ENCODE measurements around the gene SPARC. TPM values are rescaled to one million over a fixed set of nuclear protein-coding genes. Genes with fewer than 3 reads are reported as not detected.

Gene SPARC
- total RNA-seq, 1 experiment from 2014 or later = 418 TPM

- ATAC-seq = no peak
- POLR2A ChIA-PET = no interaction called here
Observed at GRCh38 chr5:151665613-151666012, 21.1 kb downstream of the SPARC start.

GRCh38 chr5:151664694-151665585, 21.8 kb downstream of the SPARC start:
- Mint-ChIP-seq H3K4me1 (peaks cover 6% of the 10 kb centered on the region; the same call in 1 of the 2 replicates), H3K4me3 (no peak overlapping the region), H3K9me3 (no peaks in the 10 kb centered on the region), H3K27me3 (ENCODE audit: low read depth) (no peaks in the 10 kb centered on the region), H3K36me3 (peaks cover 57% of the 10 kb centered on the region), H3K27ac (no peak overlapping the region)
- ATAC-seq (no peak), DNase-seq (ENCODE audit: low spot score) (no peak)
- POLR2A ChIA-PET = no interaction called here
- CTCF ChIA-PET = interaction anchor here (0.7 to 4.1 kb wide), 2 partner anchors 41 to 76 kb away, joined by 3 to 20 read pairs; no protein-coding TSS in a partner anchor
- TF ChIP-seq NR3C1 (CRISPR knock-in tag; conservative IDR thresholded peaks at IDR 0.05; ENCODE audit: low read depth) (no peak), ATF2 (CRISPR knock-in tag; IDR thresholded peaks at IDR 0.05; ENCODE audit: borderline replicate concordance, low read depth) (no peak), ELF4 (CRISPR knock-in tag; IDR thresholded peaks at IDR 0.05; ENCODE audit: low read depth) (no peak), JUN (CRISPR knock-in tag; IDR thresholded peaks at IDR 0.05) (no peak)

More at GRCh38 chr5:151665613-151666012, 21.1 kb downstream of the SPARC start:
- Mint-ChIP-seq H3K4me3 (no peak overlapping the region), H3K36me3 (peaks cover 63% of the 10 kb centered on the region), H3K27me3 (ENCODE audit: low read depth) (no peaks in the 10 kb centered on the region), H3K27ac (no peak overlapping the region), H3K4me1 (peaks cover 6% of the 10 kb centered on the region; the same call in 1 of the 2 replicates), H3K9me3 (no peaks in the 10 kb centered on the region)
- CTCF ChIA-PET = interaction anchor here (4.1 kb wide), 1 partner anchor 75 kb away, joined by 20 read pairs; no protein-coding TSS in a partner anchor
- no peak for TF ChIP-seq E2F5 (CRISPR knock-in tag; IDR thresholded peaks at IDR 0.05)
- no peak for TF ChIP-seq ETV6 (CRISPR knock-in tag; IDR thresholded peaks at IDR 0.05)
- no peak for TF ChIP-seq MAX (CRISPR knock-in tag; IDR thresholded peaks at IDR 0.05)
- TF ChIP-seq AFF4 (CRISPR knock-in tag; IDR thresholded peaks at IDR 0.05; ENCODE audit: borderline replicate concordance) = no peak
- TF ChIP-seq MYBL2 (CRISPR knock-in tag; IDR thresholded peaks at IDR 0.05) = no peak
- no peak for TF ChIP-seq E2F4 (CRISPR knock-in tag; IDR thresholded peaks at IDR 0.05; ENCODE audit: borderline replicate concordance, low read depth)
- no peak for TF ChIP-seq ATF1 (CRISPR knock-in tag; IDR thresholded peaks at IDR 0.05)
- no peak for DNase-seq (ENCODE audit: low spot score)
